DOHH2 (cell line): ENCODE measurements around the gene WWTR1.

Experiments used
- H3F3A ChIP-seq: fragments of 200-600 bp; sonication (generic), shearing (Covaris generic); 2 replicates; pipeline ENCODE4 v1.6.0; 2016; ENCODE audit warnings: antibody characterized with exemption, mild to moderate bottlenecking; ENCODE audit not compliant: control insufficient read depth, insufficient read depth
- H3K27ac ChIP-seq: fragments of 200-600 bp; sonication (generic); 2 replicates; pipeline ENCODE4 v1.5.1; 2014; ENCODE audit warnings: low read depth, mild to moderate bottlenecking, low read length, moderate library complexity
- H3K27me3 ChIP-seq: fragments of 200-600 bp; sonication (generic); 2 replicates; pipeline ENCODE4 v1.6.1; 2014; ENCODE audit warnings: mild to moderate bottlenecking, low read length, mixed read lengths; ENCODE audit not compliant: control insufficient read depth
- H3K36me3 ChIP-seq: fragments of 200-600 bp; sonication (generic); 2 replicates; pipeline ENCODE4 v1.6.1; 2014; ENCODE audit warnings: mild to moderate bottlenecking, low read length, moderate library complexity, mixed read lengths; ENCODE audit not compliant: control insufficient read depth
- H3K4me1 ChIP-seq: fragments of 200-600 bp; sonication (generic); 2 replicates; pipeline ENCODE4 v1.6.1; 2014; ENCODE audit warnings: mild to moderate bottlenecking, low read length, mixed read lengths; ENCODE audit not compliant: control insufficient read depth
- H3K4me2 ChIP-seq: fragments of 200-600 bp; sonication (generic); 2 replicates; pipeline ENCODE4 v1.6.0; 2014; ENCODE audit warnings: mild to moderate bottlenecking, low read length, moderate library complexity
- H3K4me3 ChIP-seq: fragments of 200-600 bp; sonication (generic); 2 replicates; pipeline ENCODE4 v1.5.1; 2014; ENCODE audit warnings: mild to moderate bottlenecking, low read length, mixed read lengths
- H3K79me2 ChIP-seq: fragments of 200-600 bp; sonication (generic); 2 replicates; pipeline ENCODE4 v1.6.1; 2014; ENCODE audit warnings: mild to moderate bottlenecking, low read length, mixed read lengths; ENCODE audit not compliant: control insufficient read depth
- H3K9me2 ChIP-seq: fragments of 200-600 bp; sonication (generic); replicated peaks from 2 replicates; pipeline ENCODE4 v1.6.1; 2014; ENCODE audit warnings: mild to moderate bottlenecking, low read length, mixed read lengths; ENCODE audit not compliant: control insufficient read depth
- H3K9me3 ChIP-seq: fragments of 200-600 bp; sonication (generic); 2 replicates; pipeline ENCODE4 v1.6.1; 2014; ENCODE audit warnings: antibody characterized with exemption, low read length, mixed read lengths; ENCODE audit not compliant: control insufficient read depth, insufficient read depth
- H4K20me1 ChIP-seq: fragments of 200-600 bp; sonication (generic); 2 replicates; pipeline ENCODE4 v1.6.0; 2014; ENCODE audit warnings: low read depth, mild to moderate bottlenecking, antibody characterized with exemption, low read length, moderate library complexity; ENCODE audit not compliant: control insufficient read depth, insufficient read depth
- CTCF ChIP-seq: fragments of 200-600 bp; sonication (generic); IDR thresholded peaks from one replicate; pipeline ENCODE4 v1.5.1; 2014; ENCODE audit warnings: antibody characterized with exemption, mild to moderate bottlenecking, low read depth, low read length; ENCODE audit not compliant: poor library complexity, severe bottlenecking
- EZH2phosphoT487 ChIP-seq: fragments of 200-600 bp; sonication (generic); IDR thresholded peaks from 2 replicates; pipeline ENCODE4 v1.6.1; 2017; ENCODE audit warnings: borderline replicate concordance, mild to moderate bottlenecking, antibody characterized with exemption, low read length, moderate library complexity, mixed read lengths

Gene WWTR1

DNA sequence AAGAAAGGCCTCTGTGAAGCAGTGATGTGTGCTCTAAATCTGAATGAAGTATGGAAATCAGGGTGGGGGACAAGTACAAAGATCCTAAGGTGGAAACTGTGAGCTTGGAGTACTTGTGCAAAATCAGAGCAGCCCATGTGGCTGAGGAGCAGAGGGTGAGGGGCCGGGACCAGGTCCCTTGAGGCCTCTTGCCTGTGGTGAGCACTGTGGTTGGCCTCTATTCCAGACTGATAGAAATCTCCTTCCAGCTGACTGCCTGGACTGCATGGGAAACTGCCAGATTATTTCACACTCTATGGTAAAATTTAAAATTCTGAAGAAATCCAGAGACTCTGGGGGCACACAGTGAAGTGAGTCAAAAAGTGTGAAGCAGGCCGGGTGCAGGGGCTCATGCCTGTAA is 101.9 kb downstream of the WWTR1 start:
- Histone ChIP-seq H3K4me3 (no peak overlapping the region), H3K27ac (no peak overlapping the region), H4K20me1 (no peaks in the 10 kb centered on the region), H3K9me2 (no peaks in the 10 kb centered on the region), H3K36me3 (no peaks in the 10 kb centered on the region), H3K4me1 (no peaks in the 10 kb centered on the region), H3K27me3 (no peaks in the 10 kb centered on the region; the same call in 1 of the 2 replicates), H3F3A (no peaks in the 10 kb centered on the region), H3K79me2 (no peaks in the 10 kb centered on the region), H3K9me3 (no peaks in the 10 kb centered on the region), H3K4me2 (no peak overlapping the region)
- TF ChIP-seq EZH2phosphoT487 (no peak), CTCF (no peak)

GRCh38 chr3:149554826-149555225 is 103.0 kb downstream of the WWTR1 start:
- no peaks in the 10 kb centered on the region for H3F3A ChIP-seq

GRCh38 chr3:149553781-149554451 is 103.9 kb downstream of the WWTR1 start:
- no peak overlapping the region for H3K4me3 ChIP-seq
- H3K36me3 ChIP-seq: no peaks in the 10 kb centered on the region
- H3K4me1 ChIP-seq: no peaks in the 10 kb centered on the region
- no peaks in the 10 kb centered on the region for H3K9me3 ChIP-seq
- H3K4me2 ChIP-seq: no peak overlapping the region
- no peaks in the 10 kb centered on the region; the same call in 1 of the 2 replicates for H3K27me3 ChIP-seq
- H4K20me1 ChIP-seq: no peaks in the 10 kb centered on the region
- TF ChIP-seq EZH2phosphoT487 (no peak), CTCF (no peak)
- H3K79me2 ChIP-seq: no peaks in the 10 kb centered on the region
- H3F3A ChIP-seq: no peaks in the 10 kb centered on the region
- no peaks in the 10 kb centered on the region for H3K9me2 ChIP-seq
- no peak overlapping the region for H3K27ac ChIP-seq

More at GRCh38 chr3:149554826-149555225, 103.0 kb downstream of the WWTR1 start:
- Histone ChIP-seq H3K9me3 (no peaks in the 10 kb centered on the region), H3K27me3 (no peaks in the 10 kb centered on the region; the same call in 1 of the 2 replicates), H3K79me2 (no peaks in the 10 kb centered on the region), H3K36me3 (no peaks in the 10 kb centered on the region), H3K4me1 (no peaks in the 10 kb centered on the region), H3K27ac (no peak overlapping the region), H3K9me2 (no peaks in the 10 kb centered on the region), H4K20me1 (no peaks in the 10 kb centered on the region), H3K4me2 (no peak overlapping the region), H3K4me3 (no peak overlapping the region)
- TF ChIP-seq CTCF (no peak), EZH2phosphoT487 (no peak)
